ENCODE data around the gene TMEM50A. TPM values are rescaled to one million over a fixed set of nuclear protein-coding genes. Genes with fewer than 3 reads are reported as not detected.
A peak's percentile ranks its signal among the peaks of the same experiment; 100 is the strongest.
"Not testable (repeated sequence)": the region's sequence is repeated elsewhere in the genome, so short reads cannot be mapped to it uniquely, and the experiment has no call there.

TMEM50A gene
- total RNA-seq, 1 experiment from 2014 or later: 94.0 TPM

- DNase-seq (ENCODE audit: low read depth): not testable (repeated sequence)
Observed at GRCh38 chr1:25383875-25384274, 45.7 kb downstream of the TMEM50A start.

- not testable (repeated sequence) for DNase-seq (ENCODE audit: low read depth)
Observed at GRCh38 chr1:25387096-25387495, 49.0 kb downstream of the TMEM50A start.

- not testable (repeated sequence) for DNase-seq (ENCODE audit: low read depth)
Observed at GRCh38 chr1:25388691-25389090, 50.6 kb downstream of the TMEM50A start.

GRCh38 chr1:25389721-25390120 lies 51.6 kb downstream of the TMEM50A start:
- not testable (repeated sequence) for DNase-seq (ENCODE audit: low read depth)

- DNase-seq (ENCODE audit: low read depth): peak; percentile 20
Observed at GRCh38 chr1:25392841-25393240, 54.7 kb downstream of the TMEM50A start.

- DNase-seq (ENCODE audit: low read depth): not testable (repeated sequence)
Observed at GRCh38 chr1:25397549-25397948, 59.4 kb downstream of the TMEM50A start.

GRCh38 chr1:25398079-25398478 lies 59.9 kb downstream of the TMEM50A start:
- not testable (repeated sequence) for DNase-seq (ENCODE audit: low read depth)

- DNase-seq (ENCODE audit: low read depth): not testable (repeated sequence)
Observed at GRCh38 chr1:25402947-25403803, 65.0 kb downstream of the TMEM50A start.

GRCh38 chr1:25405731-25406305 lies 67.7 kb downstream of the TMEM50A start:
- DNase-seq (ENCODE audit: low read depth): not testable (repeated sequence)

GRCh38 chr1:25409641-25410427 lies 71.7 kb downstream of the TMEM50A start:
- not testable (repeated sequence) for DNase-seq (ENCODE audit: low read depth)

Other genes with a start within 250 kb of the TMEM50A start
- 50.4 and 52.6 TPM in 2 replicates for gene SYF2, start 105.8 kb upstream of the TMEM50A start, total RNA-seq (2014; rRNA removed)
- 65.3 and 75.0 TPM in 2 replicates for gene RSRP1, start 90.9 kb upstream of the TMEM50A start, total RNA-seq (2014; rRNA removed)
- gene RHD, start 65.8 kb upstream of the TMEM50A start, total RNA-seq (2014; rRNA removed): not detected in 2 replicates
- gene RHCE, start 82.5 kb downstream of the TMEM50A start, total RNA-seq (2014; rRNA removed): 0.92 and 1.6 TPM in 2 replicates
- gene MACO1, start 92.6 kb downstream of the TMEM50A start, total RNA-seq (2014; rRNA removed): 12.8 and 14.5 TPM in 2 replicates
- gene LDLRAP1, start 205.3 kb downstream of the TMEM50A start, total RNA-seq (2014; rRNA removed): 13.1 and 13.2 TPM in 2 replicates